GM18907 (cell line): Measurements from ENCODE around the gene RTN4.
A peak's percentile ranks its signal among the peaks of the same experiment; 100 is the strongest.
"Not testable (repeated sequence)": the region's sequence is repeated elsewhere in the genome, so short reads cannot be mapped to it uniquely, and the experiment has no call there.

Experiments
- ATAC-seq: cut with Tn5 transposase; IDR thresholded peaks from one replicate; pipeline ENCODE4 v1.9.1; 2021; ENCODE audit warnings: mild to moderate bottlenecking, moderate library complexity; ENCODE audit not compliant: unreplicated experiment

The RTN4 gene

GRCh38 chr2:55011831-55012671, 38.2 kb downstream of the RTN4 start:
- no peak for ATAC-seq

DNA sequence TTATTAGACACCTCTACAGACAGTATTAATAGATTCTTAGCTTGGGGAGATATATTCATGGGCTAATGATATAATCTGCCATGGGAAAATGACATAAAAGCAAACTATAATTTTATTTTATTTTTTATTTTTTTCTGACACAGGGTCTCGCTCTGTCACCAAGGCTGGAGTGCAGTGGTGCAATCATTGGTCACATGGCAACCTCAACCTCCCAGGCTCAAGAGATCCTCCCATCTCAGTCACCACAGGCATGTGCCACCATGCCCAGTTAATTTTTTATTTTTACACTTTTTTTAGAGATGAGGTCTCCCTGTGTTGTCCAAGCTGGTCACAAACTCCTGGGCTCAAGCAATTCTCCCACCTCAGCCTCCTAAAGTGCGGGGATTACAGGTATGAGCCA, 39.3 kb downstream of the RTN4 start:
- ATAC-seq: no peak

- peak; percentile 92 for ATAC-seq
These were observed 40.1 kb downstream of the RTN4 start for GRCh38 chr2:55010149-55010591.

DNA sequence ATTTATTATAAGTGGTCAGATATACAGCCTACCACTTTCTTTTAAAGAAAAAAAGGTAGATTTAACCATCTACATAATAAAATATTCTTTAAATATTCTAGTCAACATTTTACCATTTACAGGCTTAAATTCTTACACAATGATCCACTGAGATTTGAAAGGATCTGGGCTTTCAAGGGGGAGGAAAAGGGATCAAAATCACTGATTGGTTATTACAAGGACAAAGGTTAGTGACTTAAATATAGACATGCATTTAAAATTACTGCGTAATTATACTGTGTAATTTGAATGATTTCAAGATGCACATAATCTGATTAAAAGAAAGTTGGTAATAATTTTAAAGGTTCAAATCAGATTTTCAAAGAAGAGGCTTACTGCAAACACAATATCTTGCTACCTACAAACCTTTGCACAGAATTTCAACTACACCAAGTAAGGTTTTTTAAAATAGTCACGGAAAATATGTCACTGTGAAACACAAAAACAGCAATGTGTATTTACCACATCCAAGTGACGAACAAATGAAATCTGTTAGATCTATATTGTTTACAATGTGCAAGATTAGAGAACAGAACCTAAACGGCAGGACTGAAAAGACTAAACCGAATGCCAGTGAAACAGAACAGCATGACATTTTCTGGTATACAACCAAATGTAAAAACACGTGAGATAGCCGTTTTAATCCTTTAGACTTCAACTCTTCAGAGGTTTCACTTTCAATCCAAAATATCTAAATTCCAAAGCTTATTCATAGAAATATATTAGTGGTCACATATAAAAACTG, 40.8 kb downstream of the RTN4 start:
- peak; percentile 17 for ATAC-seq

DNA sequence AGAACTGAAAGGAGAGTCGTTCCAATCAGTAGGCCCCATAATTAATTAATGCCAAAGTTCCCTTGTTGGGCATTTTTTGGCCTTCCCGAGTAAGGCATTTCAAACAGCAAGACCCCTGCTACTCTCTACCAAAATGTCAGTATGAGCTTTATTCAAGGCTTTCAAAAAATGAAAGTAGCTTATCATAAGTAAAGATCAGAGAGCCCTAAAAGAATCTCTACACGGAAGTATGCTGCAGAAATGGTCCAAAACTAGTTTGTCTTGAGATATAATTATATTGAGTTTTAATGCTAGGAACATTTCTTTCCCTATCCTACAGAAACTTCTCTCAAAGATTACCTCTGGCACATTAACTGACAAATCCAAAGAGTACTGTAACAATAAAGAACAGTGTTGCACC, 43.9 kb downstream of the RTN4 start:
- no peak for ATAC-seq

- no peak for ATAC-seq
These were observed 46.3 kb downstream of the RTN4 start for GRCh38 chr2:55003706-55004639.

- no peak for ATAC-seq
These were observed 48.5 kb downstream of the RTN4 start for GRCh38 chr2:55001716-55002115.

- ATAC-seq: no peak
These were observed 49.9 kb downstream of the RTN4 start for GRCh38 chr2:55000341-55000740.

GRCh38 chr2:54999182-54999581, 51.1 kb downstream of the RTN4 start:
- ATAC-seq: no peak

DNA sequence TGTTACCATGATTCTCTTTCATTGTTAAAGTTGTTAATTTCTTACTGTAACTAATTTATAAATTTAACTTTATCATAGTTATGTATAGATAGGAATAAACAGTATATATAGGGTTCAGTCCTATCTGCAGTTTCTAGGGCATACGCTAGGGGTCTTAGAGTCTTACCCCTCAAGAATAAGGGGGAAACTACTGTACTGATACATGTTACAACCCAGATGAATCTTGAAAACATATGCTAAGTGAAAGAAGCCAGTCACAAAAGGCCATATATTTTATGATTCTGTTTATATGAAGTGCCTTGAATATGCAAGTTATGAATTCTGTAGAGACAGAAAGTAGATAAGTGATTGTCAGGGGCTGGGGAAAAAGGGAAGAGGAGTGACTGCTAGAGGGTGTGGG, 52.4 kb downstream of the RTN4 start:
- no peak for ATAC-seq

- ATAC-seq: no peak
These were observed 54.7 kb downstream of the RTN4 start for GRCh38 chr2:54995553-54995952.

DNA sequence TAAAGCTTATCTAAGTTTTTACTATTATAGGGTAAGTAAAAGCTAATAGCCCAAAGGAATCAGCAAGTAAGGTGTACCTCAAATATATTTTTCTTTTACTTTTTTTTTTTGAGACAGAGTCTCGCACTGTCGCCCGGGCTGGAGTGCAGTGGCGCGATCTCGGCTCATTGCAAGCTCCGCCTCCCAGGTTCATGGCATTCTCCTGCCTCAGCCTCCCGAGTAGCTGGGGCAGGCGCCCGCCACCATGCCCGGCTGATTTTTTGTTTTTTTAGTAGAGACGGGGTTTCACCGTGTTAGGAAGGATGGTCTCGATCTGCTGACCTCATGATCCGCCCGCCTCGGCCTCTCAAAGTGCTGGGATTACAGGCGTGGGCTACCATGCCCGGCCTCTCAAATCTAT, 59.6 kb downstream of the RTN4 start:
- ATAC-seq: not testable (repeated sequence)

- no peak for ATAC-seq
These were observed 61.6 kb downstream of the RTN4 start for GRCh38 chr2:54988612-54989011.

DNA sequence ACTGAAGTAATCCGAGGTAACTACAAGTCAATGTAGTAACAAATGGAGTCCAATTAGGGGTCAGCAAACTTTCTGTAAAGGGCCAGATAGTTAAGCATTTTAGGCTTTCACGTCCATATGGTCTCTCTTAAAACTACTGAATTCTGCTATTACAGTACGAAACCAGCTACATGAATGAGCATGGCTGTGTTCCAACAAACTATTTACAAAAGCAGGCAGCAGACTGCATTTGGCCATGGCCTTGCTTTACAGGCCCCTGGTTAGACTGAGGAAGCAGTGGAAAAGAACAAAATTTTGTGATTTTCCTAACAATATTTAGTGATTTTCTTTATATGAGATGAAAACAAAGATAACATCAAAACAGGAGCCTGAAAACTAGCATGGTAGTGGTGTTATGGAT, 64.0 kb downstream of the RTN4 start:
- no peak for ATAC-seq

DNA sequence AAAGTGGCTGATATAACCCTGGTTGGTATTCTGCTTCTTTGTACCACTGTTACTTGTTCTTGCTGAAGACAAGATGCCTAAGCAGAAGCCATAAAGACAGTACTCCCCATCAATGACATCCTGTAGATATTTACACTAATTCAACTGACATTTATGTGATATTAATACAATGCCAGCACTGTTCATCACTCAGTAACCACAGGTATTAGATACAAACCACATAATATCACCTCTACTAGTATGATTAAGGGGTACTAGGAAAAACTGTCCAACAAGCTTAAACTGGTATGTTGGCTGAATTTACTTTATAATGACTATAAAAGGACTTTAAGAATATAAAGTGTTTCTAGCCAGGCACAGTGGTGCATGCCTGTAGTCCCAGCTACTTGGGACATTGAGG, 65.8 kb downstream of the RTN4 start:
- ATAC-seq: no peak

DNA sequence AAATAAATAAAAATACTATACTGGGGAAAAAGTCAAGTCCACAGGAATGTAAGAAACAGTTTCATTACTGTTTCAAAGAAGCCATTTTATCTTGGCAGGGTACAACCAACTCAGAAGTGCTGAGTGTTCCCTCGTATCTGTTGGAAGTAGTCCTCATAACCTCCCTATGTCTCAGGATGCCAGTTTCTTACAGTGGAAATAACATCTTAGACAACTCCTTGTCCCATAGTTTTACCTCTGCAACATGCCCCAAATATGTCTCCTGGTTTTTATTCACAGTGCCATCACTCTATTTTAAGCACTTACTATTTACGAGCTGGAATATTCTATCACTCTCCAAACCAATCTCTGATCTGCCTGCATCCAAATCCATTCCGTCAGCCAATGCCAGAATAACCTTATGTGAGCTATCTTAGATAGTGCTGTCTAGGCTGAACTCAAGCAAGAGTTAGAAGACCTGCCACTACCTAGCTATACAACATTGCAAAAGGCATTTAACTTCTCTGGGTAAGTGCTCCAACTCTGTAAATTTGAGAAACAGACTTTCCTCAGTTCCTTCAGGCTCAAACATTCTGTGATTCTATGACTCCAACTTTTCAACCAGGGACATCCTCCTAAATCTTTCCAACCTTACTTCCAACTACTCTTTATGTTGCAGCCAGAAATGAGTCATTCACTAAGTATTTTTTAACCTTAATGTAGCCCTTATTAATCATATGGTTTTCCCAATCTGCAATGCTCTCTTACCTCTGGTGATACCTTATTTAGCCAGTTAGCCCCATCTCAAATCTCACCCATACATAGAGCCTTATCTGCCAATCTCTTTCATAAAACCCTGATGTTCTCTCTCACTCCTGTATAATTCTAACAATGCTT, 66.7 kb downstream of the RTN4 start:
- ATAC-seq: no peak

- no peak for ATAC-seq
These were observed 68.9 kb downstream of the RTN4 start for GRCh38 chr2:54981385-54981784.

- ATAC-seq: no peak
These were observed 70.8 kb downstream of the RTN4 start for GRCh38 chr2:54979321-54980044.

DNA sequence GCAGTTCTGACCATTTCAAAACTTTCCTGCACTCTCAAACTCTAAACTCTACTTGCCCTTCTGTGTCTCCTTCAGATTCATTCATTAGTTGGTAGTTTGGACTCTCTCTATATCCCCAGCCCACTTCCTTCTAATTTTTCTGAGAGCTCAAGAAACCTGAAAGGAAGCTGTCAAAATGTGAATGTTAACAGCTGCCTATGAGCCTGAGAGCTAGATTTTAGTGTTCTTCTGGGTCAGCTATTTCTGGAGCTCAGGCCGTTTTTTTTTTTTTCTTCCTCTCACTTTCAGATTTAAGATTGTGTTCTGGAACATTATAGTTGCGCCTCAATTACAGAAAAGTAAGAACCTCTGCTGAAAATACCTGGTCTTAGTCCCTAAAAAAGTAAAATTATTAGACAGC, 73.1 kb downstream of the RTN4 start:
- peak; percentile 88 for ATAC-seq
